Measurements from ENCODE around the gene ZNF69.

GRCh38 chr19:11948646-11949045 is 61.1 kb downstream of the ZNF69 start:
- TF ChIP-seq, protein P1, sequence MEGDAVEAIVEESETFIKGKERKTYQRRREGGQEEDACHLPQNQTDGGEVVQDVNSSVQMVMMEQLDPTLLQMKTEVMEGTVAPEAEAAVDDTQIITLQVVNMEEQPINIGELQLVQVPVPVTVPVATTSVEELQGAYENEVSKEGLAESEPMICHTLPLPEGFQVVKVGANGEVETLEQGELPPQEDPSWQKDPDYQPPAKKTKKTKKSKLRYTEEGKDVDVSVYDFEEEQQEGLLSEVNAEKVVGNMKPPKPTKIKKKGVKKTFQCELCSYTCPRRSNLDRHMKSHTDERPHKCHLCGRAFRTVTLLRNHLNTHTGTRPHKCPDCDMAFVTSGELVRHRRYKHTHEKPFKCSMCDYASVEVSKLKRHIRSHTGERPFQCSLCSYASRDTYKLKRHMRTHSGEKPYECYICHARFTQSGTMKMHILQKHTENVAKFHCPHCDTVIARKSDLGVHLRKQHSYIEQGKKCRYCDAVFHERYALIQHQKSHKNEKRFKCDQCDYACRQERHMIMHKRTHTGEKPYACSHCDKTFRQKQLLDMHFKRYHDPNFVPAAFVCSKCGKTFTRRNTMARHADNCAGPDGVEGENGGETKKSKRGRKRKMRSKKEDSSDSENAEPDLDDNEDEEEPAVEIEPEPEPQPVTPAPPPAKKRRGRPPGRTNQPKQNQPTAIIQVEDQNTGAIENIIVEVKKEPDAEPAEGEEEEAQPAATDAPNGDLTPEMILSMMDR (IDR thresholded peaks at IDR 0.05): no peak
- no peak for TF ChIP-seq POLR2AphosphoS5 (IDR thresholded peaks at IDR 0.05; ENCODE audit: insufficient read depth in 1 of 2, low read depth in 1 of 2)
- TF ChIP-seq POLR2A (IDR thresholded peaks at IDR 0.05): no peak
